Hematopoietic multipotent progenitor cell treated with erythropoietin and hydrocortisone succinate and interleukin-3 and kit ligand, for 4 days (in vitro differentiated cells): Measurements from ENCODE around the gene NXPH3.
"Not testable (repeated sequence)": the region's sequence is repeated elsewhere in the genome, so short reads cannot be mapped to it uniquely, and the experiment has no call there.

ENCODE experiments used
- DNase-seq: peaks from one replicate; pipeline ENCODE4 v3.0.0-alpha.2; 2015

The NXPH3 gene

DNA sequence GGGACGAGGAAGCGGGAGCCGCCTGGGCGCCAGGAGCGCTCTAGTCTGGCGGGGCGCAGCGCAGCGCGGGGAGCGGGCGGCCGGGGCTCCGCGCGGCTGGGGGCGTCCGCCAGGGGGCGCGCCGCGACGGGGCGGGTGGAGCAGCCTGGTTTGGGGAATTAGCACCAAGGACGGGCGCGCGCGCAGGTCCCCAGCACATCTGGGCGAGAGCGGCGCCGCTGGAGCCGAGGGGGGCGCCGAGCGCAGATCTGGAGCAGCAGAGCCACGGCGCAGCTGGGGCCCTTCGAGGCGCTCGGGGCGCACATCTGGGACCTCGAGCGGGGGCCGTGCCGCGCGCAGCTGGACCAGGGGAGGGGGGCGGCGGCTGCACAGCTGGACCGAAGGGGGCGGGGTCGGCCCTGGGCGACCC is at the start of gene NXPH3:
Gene NXPH3, plus strand, starts transcription at position 193 of the 409 bp plus-strand sequence. CDS start 349 bp downstream, outside the sequence.
- DNase-seq, result peak; percentile 82

DNA sequence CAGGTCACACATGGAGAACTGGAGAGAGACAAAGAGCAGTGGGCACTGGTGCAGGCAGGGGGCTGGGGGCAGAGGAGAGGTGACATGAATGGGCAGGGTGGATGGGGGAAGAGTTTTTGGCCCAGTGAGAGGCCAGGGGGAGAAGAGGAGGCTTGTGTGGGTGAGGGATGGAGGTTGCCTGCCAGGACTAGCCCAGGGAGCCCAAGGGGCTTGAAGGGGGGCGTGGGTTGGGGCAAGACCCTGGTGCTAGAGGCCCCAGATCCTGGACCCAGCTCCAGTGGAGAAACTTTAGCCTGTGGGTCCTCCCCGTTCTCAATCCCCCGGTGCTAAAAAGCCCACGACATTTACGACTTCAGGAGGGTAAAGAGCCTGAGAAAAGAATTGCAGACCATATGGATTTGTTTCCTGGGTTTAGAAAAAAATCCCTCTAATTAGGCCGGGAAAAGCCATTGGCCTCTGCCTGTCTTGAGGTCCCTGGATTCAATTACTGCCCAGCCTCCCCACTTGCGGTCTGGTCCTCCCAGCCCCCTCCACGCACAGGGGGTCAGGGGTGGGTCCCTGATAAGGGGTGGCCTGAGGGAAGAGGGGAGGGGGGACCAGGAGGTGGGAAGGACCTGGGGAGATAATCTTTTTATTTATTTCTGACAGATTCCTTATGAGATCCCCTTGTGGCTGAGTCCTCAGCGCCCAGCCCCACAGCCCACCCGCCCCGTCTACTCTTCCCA is 47.6 kb upstream of the NXPH3 start:
- DNase-seq, result no peak

DNA sequence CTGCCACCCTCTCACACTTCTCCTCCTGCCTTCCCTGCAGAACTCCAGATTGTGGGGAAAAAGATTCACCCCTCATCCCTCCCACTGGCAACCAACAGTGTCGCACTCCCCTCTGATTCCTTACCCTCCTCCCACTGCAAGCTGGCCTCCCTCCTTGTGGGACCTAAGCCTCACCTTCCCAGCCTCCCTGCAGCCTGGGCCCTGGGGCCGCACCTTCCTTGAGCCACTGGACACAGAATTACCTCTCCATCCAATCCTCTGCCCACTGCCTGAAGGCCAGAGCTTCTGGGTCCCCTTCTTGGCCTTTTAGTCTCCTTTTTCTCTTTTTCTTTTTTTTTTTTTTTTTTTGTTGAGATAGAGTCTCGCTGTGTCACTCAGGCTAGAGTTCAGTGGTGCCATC is 46.7 kb upstream of the NXPH3 start:
- DNase-seq, result no peak

DNA sequence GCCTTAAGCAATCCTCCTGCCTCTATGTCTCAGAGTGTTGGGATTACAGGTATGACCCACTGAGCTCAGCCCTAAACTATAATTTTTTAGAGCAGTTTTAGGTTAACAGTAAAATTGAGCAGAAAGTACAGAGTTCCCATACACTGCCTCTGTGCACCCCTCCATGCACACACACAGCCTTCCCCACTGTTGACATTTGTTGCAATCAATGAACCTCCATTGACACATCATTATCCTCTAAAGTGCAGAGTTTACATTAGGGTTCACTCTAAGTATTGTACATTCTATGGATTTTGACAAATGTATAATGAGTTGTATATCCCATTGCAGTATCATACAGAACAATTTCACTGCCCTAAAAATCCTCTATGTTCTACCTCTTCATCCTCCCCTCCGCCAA is 45.6 kb upstream of the NXPH3 start:
- DNase-seq, result no peak

DNA sequence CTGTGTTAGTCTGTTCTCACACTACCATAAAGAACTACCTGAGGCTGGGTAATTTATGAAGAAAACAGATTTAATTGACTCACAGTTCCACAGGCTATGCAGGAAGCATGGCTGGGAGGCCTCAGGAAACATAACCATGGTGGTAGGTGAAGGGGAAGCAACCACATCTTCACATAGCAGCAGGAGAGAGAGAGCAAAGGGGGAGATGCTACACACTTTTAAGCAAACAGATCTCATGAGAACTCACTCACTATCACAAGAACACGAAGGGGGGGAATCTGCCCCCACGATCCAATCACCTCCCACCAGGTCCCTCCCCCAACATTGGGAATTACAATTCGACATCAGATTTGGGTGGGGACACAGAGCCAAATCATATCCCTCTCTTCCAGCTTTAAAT is 31.8 kb upstream of the NXPH3 start:
- DNase-seq, result no peak

DNA sequence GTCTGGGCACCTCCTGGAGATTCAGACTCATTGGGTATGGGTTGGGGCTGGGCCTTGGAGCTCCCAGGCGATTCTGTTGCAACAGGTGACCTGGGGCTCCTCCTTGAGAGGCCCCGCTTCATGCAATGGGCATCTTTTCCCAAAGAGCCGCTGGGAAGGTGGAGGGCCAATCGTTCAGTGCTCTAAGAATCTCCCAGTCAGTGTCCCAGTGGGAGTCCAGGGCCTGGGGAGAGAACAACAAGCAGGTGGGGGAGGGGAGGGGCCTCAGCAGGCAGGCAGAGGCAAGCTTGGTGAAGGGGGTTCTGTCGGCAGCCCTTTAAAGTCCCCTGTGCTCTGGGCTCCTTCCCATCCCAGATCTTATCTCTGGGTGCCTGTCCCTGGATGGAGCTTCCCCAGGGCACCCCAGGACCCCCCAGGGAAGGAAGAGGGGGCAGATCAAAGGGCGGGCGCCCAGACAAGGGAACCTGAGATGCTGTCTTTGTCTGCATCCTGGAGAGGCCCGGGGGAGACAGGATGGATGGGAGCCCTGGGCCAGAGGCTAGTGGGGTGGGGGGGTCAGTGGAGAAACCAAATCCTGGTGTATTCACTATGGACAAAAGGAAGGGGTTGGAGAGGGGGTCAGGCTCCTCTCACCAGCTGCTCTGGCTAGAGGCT is 30.5 kb upstream of the NXPH3 start:
- DNase-seq, result no peak

DNA sequence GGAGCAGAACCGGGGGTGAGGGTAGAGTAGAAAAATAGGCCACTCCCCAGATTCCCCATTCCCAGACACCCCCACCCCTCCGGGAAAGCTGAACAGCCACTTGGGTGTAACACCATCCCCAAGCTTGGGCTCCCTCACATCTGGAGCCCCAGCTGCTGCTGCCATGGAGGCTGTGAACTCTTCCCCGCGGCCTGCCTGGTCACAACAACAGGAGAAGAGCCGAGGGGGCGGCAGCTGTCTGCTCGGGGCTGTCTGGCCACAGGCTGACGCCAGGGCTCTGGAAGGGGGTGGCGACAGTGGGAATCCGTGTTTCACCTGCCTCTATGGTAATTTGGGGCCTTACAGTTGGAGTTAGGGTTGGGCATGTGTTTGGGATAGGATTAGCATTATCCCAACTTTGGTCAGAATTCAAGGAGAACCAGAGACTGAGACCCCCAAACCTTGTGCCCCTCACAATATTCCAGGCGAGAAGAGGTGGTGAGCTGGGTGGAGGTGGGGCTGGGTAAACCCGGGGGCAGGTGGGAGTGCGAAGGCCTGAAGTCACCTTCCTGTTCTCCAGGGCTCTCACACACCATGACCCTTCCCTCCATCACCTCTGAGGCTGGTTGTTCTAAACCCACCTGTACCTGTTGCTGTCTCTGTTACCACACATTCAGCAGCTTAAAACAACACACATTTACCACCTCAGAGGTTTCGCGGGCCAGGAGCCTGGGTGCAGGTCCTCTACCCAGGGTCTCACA is 29.7 kb upstream of the NXPH3 start:
- DNase-seq, result no peak

DNA sequence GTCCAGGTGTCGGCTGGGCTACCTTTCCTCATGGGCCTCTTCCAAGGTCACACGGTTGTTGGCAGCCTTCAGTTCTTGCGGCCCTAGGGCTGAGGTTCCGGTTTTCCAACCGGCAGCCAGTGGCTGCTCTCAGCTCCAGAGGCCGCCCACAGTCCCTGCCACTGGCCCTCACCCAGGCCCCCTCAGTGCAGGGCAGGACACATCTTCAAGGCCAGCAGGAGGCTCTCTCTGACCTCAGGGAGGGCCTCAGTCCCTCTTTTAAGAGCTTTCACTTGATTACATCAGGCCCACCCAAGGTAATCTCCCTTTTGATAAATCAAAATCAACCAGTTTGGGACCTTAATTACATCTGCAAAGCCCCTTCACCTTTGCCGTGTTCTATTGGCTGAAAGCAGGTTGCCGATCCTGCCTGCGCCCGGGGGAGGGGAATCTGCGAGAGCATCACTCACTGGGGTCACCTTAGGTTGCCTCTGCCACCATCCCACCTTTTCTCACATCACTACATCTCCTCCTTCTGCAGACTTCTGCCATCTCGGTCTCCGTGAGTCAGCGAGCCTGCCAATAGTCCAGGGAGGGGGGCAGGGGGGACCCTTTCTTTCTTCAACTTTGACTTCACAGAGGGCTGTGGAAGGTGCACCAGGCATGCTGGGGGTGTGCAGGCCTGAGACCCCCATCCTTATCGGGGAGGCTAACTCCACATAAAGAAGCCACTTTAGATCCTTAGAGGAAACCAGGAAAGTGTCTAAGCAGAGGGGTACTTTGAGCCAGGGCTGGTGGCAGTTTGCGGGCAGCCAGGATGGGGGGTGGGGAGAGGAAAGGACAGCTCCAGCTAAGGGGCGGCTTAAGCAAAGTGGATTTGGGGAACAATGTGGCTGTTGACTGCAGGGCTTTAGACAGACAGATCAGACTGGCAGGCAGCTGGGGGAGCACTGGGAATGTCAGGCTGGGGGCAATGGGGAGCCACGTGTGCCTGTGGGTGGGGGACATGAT is 28.8 kb upstream of the NXPH3 start:
- no peak for DNase-seq

DNA sequence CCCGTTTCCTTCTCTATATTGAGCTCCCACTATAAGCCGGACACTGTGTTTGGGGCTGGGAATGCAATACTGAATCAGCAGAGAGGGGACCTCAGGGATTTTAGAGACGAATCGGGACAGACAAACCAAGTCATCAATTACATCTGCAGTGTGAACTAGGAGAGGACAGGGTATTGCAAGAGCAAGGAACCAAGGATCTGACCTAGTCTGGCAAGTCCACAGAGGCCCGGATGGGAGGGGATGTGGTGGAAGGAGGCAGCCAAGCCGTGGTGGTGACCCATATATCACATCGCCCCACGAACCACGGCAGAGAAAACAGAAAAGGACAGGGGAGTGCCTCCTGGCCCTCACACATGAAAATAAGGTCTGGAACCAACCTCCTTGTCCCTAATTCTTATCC is 28.1 kb upstream of the NXPH3 start:
- no peak for DNase-seq

DNA sequence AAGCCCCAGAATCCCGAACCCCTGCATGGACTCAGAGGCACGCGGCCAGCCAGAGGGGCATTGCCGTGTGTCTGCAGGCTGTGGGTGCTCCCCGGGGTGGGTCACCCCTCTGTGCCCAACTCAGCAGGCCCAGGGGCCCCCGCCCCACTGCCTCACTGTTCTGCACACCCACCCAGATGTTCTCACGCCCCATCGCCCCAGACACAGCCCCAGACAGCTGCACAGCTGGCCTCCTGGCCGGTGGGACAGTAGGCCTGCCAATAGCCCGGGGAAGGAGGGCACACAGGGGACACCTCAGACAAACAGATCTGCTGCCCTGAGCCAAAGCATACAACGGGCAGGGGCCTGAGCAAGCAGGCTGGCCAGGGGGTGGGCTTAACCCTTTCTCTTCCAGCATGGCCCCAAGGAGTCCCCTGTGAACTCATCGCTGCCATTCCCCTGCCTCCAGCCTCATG is 27.6 kb upstream of the NXPH3 start:
- no peak for DNase-seq

DNA sequence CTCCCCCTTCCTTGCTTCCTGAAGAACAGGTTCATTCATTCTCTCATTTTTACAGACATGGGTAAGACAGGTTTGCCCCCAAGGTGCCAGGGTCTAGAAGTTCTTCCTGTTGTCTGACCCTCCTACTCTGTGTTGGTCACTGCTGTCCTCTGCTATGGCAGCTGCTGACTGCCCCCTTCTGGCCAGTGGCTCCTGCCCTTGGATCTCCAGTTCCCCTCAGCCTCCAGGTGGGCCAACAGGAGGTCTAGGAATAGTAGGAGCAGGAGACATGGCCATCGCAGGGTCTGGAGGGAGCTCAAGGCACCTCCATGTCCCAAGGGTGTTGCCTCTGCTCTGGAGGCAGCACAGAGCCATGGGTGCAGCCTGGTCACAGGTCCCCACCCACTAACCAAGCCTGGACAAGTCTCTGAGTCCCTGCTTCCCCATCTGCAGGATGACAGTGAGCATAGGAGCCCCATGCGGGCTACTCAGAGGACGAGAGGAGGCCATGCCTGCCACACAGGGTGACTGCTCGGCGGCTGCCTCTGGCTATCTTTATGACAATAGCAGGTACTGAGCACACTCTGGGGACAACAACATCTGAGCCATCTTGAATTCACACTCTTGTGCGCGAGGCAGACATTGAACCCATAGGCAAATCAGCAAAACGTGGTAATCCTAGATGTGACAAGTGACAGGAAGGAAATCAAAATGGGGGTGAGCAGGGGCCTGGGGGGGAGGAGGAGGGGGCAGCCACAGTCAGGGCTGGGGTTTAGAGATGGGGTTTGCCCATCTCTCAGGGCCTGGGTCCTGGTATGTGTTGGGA is 27.0 kb upstream of the NXPH3 start:
- peak; percentile 44 for DNase-seq

DNA sequence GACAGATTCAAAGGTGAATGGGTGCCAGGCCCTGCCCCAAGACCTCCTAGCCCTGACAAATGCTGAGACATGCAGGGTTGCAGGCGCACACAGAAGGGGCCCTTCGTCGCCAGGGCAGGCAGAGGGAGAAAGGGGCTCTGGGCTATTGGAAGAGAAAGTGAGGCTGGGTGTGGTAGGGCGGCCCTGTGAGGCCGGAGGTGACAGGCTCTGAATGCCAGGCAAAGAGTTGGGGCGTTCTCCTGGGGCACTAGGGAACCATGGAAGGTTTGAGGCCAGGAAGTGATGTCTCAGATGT is 26.4 kb upstream of the NXPH3 start:
- no peak for DNase-seq

DNA sequence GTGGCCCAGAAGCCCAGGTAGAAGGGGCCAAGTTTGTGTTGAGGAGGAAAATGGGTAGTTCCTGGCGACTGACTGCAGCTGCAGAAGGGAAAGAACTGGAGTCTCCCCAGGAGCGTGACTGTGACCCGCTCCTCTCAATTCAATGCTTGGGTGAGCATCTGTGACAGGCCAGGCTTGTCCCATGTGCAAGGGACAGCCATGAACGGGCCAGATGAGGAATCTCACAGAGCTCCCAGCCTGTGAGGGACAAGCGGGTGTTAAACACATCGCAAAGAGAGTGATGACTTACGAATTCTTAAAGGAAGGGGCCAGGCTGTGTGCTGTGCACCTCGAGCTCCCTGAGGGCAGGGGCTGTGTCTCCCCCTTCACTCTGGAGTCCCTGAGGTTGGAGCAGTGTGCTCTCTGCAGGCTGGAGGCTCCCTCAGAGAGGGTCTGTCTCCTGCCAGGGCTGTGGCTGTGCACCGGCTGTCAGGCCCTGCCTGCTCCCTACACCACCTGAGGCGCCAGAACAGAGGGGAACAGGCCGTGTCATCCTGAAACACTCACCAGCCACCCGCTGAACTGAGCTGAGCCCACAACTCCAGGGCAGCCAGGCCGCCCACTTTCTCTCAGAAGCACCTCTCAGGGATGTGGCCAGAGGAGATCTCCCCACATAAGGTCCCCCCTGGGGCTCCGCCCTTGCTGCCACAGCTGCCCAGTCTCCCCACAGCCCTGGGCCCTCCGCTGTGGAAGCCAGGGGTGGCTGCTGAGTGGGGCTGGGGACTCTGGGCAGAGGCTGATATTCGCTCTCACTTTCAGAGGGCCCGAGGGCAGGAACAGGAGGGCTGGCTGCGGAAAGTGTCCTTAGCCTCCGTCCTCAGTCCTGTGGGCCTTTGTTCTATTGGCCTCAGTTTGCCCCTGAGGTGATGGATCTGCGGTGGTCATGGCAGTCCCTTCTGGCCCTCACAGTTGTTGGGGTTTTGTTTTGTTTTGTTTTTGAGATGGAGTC is 25.7 kb upstream of the NXPH3 start:
- no peak for DNase-seq

DNA sequence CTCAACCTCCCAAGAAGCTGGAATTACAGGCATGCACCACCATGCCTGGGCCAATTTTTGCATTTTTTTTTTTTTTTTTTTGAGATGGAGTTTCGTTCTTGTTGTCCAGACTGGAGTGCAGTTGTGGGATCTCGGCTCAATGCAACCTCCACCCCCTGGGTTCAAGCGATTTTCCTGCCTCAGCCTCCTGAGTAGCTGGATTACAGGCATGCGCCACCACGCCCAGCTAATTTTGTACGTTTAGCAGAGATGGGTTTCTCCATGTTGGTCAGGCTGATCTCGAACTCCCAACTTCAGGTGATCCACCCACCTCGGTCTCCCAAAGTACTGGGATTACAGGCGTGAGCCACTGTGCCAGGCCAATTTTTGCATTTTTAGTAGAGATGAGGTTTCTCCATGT is 24.9 kb upstream of the NXPH3 start:
- DNase-seq, result not testable (repeated sequence)

DNA sequence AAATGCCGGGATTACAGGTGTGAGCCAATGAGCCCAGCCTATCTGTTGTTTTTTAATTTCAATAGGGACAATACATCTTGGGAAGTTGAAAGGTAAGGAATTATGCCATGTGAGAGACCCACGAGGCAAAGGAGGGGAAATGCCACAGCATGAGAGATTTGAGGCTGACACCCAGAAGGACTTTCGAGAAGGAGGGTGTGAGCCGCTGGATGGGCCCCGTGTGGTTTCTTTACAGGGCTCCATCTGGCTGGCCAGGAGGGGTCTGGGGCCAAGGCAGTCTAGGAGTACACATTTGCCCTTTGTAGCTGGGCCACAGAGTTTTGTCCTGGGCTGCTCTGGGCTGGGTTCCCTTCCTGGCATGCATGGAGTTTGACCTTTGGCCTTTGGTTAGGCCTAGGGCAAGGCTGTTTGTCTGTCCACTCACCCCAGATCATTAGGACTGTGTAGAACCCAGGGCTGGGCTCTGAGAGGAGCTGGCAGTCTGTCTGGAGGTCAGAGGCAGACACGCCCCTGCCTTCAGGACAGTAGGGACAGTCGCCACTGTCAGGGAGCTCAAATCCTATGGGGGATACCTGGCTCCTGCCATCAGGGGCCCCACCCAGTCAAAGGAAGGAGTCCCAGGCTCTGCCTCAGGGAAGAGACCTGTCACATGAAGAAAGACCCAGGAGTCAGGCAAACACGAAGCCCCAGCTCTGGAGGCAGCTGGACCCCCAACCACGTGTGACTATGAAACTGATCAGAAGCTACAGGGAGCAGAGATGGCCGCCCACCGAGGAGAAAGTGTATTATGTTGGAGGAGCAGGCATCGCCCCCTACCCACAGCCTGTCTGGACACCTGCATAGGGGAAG is 24.2 kb upstream of the NXPH3 start:
- no peak for DNase-seq

DNA sequence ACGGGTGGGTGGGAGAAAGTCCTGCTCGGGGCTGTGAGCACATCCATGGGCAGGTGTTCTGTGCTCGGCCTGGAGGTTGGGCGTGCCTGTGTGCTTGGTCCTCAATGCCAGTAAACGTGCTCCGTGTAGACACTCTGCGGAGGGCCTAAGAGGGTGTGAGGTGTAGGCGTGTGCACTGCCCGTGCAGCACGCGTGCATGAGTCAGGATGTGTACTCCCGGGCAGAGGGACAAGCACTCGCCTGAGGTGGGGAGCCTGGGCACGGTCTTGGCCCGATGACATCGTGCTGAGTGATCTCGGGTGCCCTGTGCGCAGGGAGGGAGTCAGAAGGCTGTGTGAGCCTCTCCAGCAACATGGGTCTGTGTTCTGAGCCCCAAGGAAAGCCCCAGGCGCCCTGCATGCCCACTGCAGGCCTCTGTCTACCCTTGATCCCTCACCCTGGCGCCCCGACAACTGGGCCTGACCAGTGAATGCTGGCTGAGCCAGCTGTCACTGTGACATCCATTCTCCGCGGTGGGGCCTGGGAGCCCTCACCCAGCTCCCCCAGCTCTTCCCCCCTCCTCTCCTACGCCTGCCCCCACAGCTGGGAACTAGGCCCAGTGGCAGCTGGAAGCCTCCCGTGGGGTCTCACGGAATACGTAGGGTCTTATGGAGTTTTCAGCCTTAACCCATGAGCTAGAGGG is 23.5 kb upstream of the NXPH3 start:
- no peak for DNase-seq

DNA sequence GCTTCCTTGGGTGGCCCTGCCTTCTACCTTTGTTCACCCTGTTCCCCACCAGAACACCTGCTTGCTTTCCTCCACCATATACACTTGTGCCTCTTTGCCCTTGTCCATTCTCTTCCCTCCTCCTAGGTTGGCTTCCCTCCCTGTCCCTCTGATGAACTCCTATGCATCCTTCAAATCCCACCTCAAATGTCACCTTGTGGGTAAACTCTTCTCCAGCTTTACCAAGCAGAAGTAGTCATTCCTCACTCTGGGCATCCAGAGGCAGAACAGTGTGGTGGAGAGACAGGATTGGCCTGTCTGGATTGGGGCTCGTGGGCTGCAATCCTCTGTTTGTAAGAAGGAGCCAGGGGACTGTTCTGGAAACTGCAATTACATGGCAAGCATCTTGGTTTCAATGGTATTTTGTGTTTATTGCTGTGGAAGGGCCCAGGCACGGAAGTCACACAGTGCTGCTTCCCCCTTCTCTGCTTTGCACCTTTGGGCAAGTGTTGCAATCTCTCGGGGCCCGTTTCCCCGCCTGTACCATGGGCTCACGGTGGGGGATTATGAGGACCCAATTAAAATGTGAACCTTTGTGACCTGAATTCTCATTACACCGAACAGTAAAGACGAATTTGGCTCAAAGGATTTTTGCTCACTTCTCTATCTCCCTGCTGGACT is 21.9 kb upstream of the NXPH3 start:
- peak; percentile 16 for DNase-seq

DNA sequence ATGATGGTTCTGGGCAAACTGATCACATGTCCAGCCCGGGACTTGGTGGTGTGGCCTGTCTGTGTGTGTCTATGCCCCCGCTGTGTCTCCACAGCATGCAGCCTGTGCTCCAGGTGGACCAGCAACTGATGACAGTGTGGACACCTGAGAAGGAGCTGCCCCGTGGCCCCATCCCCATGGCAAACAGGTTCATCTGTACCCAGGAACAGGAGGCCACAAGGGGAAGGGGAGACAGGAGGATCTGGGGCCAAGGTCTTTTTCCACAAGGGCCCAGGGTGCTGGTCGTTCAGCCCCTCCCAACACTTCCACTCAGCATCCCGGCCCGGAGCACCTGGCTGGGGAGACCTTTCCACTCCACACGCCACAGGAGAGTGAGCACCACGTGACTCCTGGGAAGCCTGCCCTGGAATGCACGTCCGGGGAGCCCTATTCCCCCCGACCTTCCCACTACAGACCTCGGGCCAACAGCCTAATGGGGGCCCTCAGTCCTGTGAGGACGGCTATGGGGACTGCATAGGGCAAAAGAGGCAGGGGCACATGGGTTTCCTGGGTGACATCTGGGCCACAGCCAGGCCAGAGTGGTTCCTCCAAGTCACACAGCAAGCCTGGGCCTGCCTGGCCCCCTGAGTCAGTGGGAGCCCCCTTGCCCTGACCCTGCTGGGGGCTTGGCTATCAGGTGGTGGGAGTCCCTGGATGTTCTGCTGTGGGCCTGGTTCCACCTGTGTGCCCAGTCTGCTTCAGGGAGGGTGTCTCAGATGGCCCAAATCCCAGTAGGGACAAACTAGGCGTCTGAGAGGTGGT is 20.8 kb upstream of the NXPH3 start:
- no peak for DNase-seq
